HL-60 (cell line): ENCODE data around the gene IFNA4.

Source experiments
- POLR2AphosphoS5 ChIP-seq: IDR thresholded peaks from 2 replicates; pipeline ENCODE4 v1.6.1; 2012; ENCODE audit warnings: low read depth
- SPI1 ChIP-seq: IDR thresholded peaks from 2 replicates; pipeline ENCODE4 v1.6.1; 2012; ENCODE audit warnings: low read depth, mild to moderate bottlenecking, borderline replicate concordance
- TF ChIP-seq, protein P1 (sequence below): IDR thresholded peaks from one replicate; pipeline ENCODE4 v1.5.1; 2011; ENCODE audit warnings: low read length, control low read depth, inconsistent platforms; ENCODE audit not compliant: insufficient read depth
- TF ChIP-seq, protein P2 (sequence below): IDR thresholded peaks from 2 replicates; pipeline ENCODE4 v1.6.1; 2012; ENCODE audit warnings: low read depth; ENCODE audit not compliant: insufficient replicate concordance

DNA sequence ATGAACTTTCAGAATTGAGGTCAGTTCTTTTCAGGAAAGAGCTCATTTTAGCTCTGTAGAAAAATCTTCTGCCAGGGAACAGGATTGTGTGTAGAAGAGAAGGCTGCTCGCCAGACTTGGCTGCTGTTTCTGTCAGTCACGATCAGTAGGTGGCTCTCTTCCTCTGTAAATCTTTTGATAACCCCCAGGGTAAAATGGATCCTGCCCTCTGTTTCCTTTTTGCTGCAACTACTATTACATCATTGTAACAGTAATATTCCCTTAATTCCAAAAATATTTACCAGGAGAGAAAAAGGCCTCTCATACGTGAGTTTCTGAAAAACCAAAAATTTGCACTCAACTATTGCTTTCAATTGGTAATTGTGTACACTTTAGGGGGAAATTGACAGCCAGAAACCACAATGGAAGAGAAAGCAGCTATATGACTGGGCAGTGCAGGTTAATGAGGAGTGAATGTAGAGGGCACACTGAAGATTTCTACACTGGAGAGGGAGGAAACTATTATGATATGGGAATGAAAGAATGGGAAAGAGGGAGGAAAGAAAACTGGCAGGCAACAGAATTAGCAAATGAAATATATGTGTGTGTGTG lies 33.3 kb downstream of the IFNA4 start:
- TF ChIP-seq, protein P1, sequence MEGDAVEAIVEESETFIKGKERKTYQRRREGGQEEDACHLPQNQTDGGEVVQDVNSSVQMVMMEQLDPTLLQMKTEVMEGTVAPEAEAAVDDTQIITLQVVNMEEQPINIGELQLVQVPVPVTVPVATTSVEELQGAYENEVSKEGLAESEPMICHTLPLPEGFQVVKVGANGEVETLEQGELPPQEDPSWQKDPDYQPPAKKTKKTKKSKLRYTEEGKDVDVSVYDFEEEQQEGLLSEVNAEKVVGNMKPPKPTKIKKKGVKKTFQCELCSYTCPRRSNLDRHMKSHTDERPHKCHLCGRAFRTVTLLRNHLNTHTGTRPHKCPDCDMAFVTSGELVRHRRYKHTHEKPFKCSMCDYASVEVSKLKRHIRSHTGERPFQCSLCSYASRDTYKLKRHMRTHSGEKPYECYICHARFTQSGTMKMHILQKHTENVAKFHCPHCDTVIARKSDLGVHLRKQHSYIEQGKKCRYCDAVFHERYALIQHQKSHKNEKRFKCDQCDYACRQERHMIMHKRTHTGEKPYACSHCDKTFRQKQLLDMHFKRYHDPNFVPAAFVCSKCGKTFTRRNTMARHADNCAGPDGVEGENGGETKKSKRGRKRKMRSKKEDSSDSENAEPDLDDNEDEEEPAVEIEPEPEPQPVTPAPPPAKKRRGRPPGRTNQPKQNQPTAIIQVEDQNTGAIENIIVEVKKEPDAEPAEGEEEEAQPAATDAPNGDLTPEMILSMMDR = no peak
- TF ChIP-seq POLR2AphosphoS5 (no peak), SPI1 (no peak)
- TF ChIP-seq, protein P2, sequence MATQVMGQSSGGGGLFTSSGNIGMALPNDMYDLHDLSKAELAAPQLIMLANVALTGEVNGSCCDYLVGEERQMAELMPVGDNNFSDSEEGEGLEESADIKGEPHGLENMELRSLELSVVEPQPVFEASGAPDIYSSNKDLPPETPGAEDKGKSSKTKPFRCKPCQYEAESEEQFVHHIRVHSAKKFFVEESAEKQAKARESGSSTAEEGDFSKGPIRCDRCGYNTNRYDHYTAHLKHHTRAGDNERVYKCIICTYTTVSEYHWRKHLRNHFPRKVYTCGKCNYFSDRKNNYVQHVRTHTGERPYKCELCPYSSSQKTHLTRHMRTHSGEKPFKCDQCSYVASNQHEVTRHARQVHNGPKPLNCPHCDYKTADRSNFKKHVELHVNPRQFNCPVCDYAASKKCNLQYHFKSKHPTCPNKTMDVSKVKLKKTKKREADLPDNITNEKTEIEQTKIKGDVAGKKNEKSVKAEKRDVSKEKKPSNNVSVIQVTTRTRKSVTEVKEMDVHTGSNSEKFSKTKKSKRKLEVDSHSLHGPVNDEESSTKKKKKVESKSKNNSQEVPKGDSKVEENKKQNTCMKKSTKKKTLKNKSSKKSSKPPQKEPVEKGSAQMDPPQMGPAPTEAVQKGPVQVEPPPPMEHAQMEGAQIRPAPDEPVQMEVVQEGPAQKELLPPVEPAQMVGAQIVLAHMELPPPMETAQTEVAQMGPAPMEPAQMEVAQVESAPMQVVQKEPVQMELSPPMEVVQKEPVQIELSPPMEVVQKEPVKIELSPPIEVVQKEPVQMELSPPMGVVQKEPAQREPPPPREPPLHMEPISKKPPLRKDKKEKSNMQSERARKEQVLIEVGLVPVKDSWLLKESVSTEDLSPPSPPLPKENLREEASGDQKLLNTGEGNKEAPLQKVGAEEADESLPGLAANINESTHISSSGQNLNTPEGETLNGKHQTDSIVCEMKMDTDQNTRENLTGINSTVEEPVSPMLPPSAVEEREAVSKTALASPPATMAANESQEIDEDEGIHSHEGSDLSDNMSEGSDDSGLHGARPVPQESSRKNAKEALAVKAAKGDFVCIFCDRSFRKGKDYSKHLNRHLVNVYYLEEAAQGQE = no peak
